Hematopoietic multipotent progenitor cell treated with erythropoietin and hydrocortisone succinate and interleukin-3 and kit ligand, for 8 days (in vitro differentiated cells): Measurements from ENCODE around the gene ZBTB14.
A peak's percentile ranks its signal among the peaks of the same experiment; 100 is the strongest.

Experiments used
- DNase-seq: peaks from one replicate; pipeline ENCODE4 v3.0.0-alpha.2; 2015

Gene ZBTB14

GRCh38 chr18:5287854-5288253 is 7.7 kb downstream of the ZBTB14 start:
- no peak for DNase-seq

DNA sequence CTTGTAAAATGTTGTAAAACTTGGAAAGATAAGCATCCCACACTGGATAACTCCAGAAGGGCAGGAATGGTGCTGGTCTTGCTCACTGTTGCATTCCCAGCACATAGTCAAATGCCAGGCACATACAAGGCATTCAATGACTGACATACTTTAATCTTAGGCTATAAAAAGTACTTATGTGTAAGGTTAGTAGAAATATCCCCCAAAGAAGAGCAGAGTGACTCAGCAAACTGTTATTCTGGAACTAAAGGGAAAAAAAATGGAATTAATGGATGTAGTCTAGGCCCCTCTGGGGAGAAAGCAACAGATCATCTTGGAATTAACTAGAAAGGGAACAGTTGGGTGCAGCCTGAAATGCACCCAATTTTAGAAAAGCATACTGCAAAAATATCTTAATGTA is 9.0 kb downstream of the ZBTB14 start:
- no peak for DNase-seq

DNA sequence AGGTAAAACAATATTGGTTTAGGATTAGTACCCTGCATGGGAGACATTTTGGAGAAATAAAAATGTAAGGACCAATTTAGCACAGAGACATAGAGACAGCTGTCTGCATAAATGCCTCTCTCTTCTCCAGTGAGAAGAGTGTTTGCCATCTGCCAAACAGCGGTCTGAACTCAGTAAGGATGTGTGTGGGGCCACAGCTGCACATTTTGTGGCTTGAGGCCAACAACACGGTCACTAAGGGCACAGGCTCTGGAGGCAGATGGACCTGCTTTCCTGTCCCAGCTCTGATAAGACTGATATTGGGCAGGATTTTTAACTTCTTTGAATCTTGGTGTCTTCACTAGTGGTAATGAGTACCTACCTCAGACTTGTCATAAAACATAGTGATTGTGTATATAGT is 10.2 kb downstream of the ZBTB14 start:
- DNase-seq = peak; percentile 26

DNA sequence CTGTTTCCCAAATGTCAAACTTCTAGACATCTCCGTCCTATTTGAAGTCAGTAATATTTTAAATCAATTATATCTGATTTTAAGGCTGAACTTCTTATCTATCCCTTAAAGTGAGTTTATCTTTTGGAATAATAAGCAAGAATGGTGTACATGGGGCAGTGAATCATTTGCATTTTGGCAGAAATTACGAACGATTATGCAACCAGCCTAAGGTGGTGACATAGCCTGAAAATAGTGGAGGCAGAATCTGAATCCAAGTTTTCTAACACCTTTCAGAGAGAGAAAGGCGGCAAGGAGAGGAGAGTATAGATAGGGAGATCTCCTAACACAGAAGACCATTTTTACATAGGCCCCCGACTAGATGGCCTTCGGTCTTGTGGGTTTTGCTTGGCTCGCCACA is 10.7 kb downstream of the ZBTB14 start:
- DNase-seq = no peak

DNA sequence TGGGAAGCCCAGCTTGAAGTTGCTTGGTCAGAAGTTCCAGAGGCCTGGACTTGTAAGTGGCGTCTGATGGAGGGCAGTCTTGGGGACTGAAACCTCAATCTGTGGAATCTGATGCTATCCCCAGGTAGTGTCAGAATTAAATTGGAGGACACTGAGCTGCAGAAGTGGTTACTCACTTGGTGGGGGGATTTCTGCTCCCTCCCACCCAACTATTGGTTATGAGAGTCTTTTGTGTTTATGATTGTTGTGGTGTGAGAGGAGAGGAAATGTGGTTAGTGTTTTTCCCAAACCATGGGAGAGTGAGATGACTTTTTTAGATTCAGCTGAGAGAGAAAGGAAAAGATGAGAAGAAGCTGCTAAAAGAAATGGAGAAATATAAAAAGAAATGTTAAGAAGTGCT is 12.8 kb downstream of the ZBTB14 start:
- no peak for DNase-seq

DNA sequence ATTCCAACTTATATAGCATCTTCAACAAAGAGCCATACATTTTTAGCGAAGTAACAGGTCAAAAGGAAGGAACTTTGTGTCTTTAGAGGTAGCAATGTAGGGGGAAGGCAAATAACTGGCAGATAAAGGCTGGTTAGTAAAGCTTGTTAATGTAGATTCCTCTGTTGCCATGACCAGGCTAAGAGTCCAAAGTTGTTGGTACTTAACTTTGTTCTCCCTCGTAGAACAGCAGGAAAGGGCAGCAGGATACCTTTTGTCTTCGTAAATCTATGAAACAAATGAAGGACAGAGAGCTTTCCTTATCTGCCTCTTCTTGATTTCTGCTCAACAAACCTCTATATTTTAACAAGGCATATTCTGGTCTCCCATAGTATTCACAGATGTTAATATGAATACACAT is 18.6 kb downstream of the ZBTB14 start:
- no peak for DNase-seq

DNA sequence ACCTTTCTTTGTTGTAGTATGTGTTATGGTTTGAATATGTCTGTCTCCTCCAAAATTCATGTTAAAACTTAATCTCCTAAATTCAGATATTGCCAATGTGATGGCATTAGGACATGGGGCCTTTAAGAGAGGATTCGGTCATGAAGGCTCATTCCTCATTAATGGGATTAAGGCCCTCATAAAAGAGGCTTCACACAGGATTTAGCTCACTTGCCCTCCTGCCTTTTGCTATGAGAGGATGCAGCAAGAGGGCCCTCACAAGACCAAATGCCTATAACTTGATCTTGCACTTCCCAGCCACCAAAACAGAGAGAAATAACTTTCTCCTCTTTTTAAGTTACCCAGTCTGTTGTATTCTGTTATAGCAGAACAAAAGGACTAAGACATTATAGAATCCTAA is 19.7 kb downstream of the ZBTB14 start:
- no peak for DNase-seq

- DNase-seq = no peak
These were observed 26.7 kb downstream of the ZBTB14 start for GRCh38 chr18:5268874-5269273.

DNA sequence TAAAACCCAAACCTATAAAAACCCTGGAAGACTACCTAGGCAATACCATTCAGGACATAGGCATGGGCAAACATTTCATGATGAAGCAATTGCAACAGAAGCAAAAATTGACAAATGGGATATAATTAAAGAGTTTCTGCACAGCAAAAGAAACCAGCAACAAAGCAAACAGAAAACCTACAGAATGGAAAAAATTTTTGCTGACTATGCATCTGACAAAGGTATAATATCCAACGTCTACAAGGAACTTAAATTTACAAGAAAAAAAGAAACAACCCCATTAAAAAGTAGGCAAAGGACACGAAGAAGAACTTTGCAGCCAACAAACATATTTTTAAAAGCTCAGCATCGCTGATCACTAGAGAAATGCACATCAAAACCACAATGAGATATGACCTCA is 28.8 kb downstream of the ZBTB14 start:
- DNase-seq = no peak

- no peak for DNase-seq
These were observed 41.6 kb downstream of the ZBTB14 start for GRCh38 chr18:5253910-5254309.

DNA sequence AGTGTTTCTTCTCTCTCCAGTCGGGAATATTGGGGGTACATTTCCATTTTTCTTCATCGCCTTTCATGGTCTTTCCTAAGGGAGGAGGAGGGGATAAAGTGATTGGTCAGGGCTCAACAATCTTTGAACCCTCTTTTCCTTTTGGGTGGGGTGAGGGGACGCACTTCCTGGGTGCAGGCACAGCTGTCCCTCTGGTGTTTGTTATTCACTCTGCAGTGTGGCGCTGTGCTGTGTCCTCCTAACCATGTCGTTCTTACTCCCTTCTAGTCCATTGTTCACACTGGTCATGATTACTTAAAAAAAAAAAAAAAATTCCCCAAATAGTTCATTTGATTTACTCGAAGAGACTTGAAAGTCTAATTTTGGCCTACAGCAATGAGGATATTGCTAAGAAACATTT is 44.4 kb downstream of the ZBTB14 start:
- no peak for DNase-seq

GRCh38 chr18:5250603-5251002 is 44.9 kb downstream of the ZBTB14 start:
- no peak for DNase-seq

GRCh38 chr18:5244941-5245340 is 50.6 kb downstream of the ZBTB14 start:
- DNase-seq = no peak

DNA sequence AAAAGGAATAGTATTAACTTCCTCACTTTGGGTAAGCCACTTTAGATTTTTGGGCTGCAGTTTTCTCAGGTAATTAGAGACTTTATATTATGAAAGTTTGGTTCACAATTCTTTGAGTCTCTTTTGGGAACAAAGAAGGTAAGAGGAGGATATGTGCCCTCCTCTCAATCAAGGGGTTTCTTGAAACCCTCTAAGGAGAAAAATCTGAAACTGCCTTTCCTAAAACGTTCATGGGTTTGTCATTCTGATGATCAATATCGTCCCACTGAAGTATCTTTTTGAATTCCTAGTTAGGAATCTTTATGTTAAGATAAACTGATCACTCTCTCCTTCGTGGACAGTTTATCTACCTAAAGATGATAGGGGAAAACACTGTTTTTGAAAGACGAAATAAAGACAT is 56.1 kb downstream of the ZBTB14 start:
- DNase-seq = no peak
